CD4-positive, alpha-beta T cell (primary cell): Measurements from ENCODE around the gene SRPK1. TPM values are rescaled to one million over a fixed set of nuclear protein-coding genes. Genes with fewer than 3 reads are reported as not detected.

ENCODE experiments used
- ATAC-seq: fragments of 200-7000 bp; cut with Tn5 transposase; one replicate; pipeline ENCODE4 v1.10.0; 2022; ENCODE audit warnings: mild to moderate bottlenecking; ENCODE audit not compliant: poor library complexity
- CTCF ChIA-PET: fragments of 350-600 bp; sonication (Branson Sonifier 250); formaldehyde crosslinking; loops from one replicate; lab custom pipeline; 2021; ENCODE audit warnings: antibody characterized with exemption, inconsistent platforms; lab: Charles Lee
- POLR2A ChIA-PET: fragments of 350-600 bp; sonication (Branson Sonifier 250); formaldehyde crosslinking; loops from one replicate; lab custom pipeline; 2021; ENCODE audit warnings: antibody characterized with exemption, inconsistent platforms; lab: Charles Lee
- DNase-seq, 14 experiments: peaks; one replicate each; pipeline ENCODE4 v3.0.0-alpha.2; 2013 to 2020; ENCODE audit warnings: mixed read lengths in 2 of 14
- H3K27ac ChIP-seq, 2 donors: one replicate each; pipeline versions ENCODE4 v1.5.1 to v1.7.0; 2013; ENCODE audit warnings: low read length in 2 of 2, low read depth in 1 of 2, mild to moderate bottlenecking in 1 of 2
- H3K27me3 ChIP-seq, 2 experiments: 1 replicate in 1 of 2; 2 replicates in 1 of 2; pipeline versions ENCODE4 v1.6.1 to v1.7.0; 2013; ENCODE audit warnings: low read length in 2 of 2, control low read depth in 1 of 2, mild to moderate bottlenecking in 1 of 2, moderate library complexity in 1 of 2; ENCODE audit not compliant: insufficient read depth in 2 of 2, control insufficient read depth in 1 of 2
- H3K36me3 ChIP-seq: one replicate; pipeline ENCODE4 v1.6.1; 2013; ENCODE audit warnings: low read length, control low read depth; ENCODE audit not compliant: insufficient read depth
- H3K4me1 ChIP-seq: one replicate; pipeline ENCODE4 v1.6.1; 2013; ENCODE audit warnings: low read length, control low read depth; ENCODE audit not compliant: insufficient read depth
- H3K4me3 ChIP-seq: one replicate; pipeline ENCODE4 v1.5.1; 2013; ENCODE audit warnings: mild to moderate bottlenecking, low read length, moderate library complexity
- H3K9me3 ChIP-seq, 2 experiments: 1 replicate in 1 of 2; 2 replicates in 1 of 2; pipeline versions ENCODE4 v1.6.1 to v1.7.0; 2013; ENCODE audit warnings: low read length in 2 of 2, mild to moderate bottlenecking in 2 of 2, control low read depth in 1 of 2, moderate library complexity in 1 of 2; ENCODE audit not compliant: control insufficient read depth in 1 of 2, insufficient read depth in 1 of 2
- H3K27ac Mint-ChIP-seq: one replicate; pipeline ENCODE4 v1.8.0; 2020; ENCODE audit warnings: mixed read lengths
- H3K27me3 Mint-ChIP-seq: one replicate; pipeline ENCODE4 v1.8.0; 2021; ENCODE audit warnings: mixed read lengths
- H3K36me3 Mint-ChIP-seq: one replicate; pipeline ENCODE4 v1.8.0; 2021; ENCODE audit warnings: low read depth, mixed read lengths
- H3K4me1 Mint-ChIP-seq: one replicate; pipeline ENCODE4 v1.8.0; 2021; ENCODE audit warnings: low read depth, mixed read lengths
- H3K4me3 Mint-ChIP-seq: one replicate; pipeline ENCODE4 v1.8.0; 2020; ENCODE audit warnings: mild to moderate bottlenecking, mixed read lengths
- H3K9me3 Mint-ChIP-seq: one replicate; pipeline ENCODE4 v1.8.0; 2020; ENCODE audit warnings: mixed read lengths
- CTCF ChIP-seq: fragments of 200-600 bp; IDR thresholded peaks from one replicate; pipeline ENCODE4 v1.8.0; 2022; ENCODE audit warnings: antibody characterized with exemption, mild to moderate bottlenecking
- intact Hi-C, 2 experiments: fragments of 100-400 bp; cut with DNase I in 1 of 2; cut with micrococcal nuclease in 1 of 2; formaldehyde crosslinking; loops; one replicate each; pipeline versions ENCODE4 v1.15.1 to v1.9.0; 2023 to 2025; cut with DNase I, micrococcal nuclease
- total RNA-seq, 174 experiments: library from RNA in 2 of 174; stranded (reverse) in 2 of 174; gene quantifications; one replicate each; pipeline ENCODE4 v1.2.3 and lab custom pipeline; 2021 to 2026

Gene SRPK1
- total RNA-seq, 2 experiments from 2014 or later: 23.0 to 29.1 TPM

DNA sequence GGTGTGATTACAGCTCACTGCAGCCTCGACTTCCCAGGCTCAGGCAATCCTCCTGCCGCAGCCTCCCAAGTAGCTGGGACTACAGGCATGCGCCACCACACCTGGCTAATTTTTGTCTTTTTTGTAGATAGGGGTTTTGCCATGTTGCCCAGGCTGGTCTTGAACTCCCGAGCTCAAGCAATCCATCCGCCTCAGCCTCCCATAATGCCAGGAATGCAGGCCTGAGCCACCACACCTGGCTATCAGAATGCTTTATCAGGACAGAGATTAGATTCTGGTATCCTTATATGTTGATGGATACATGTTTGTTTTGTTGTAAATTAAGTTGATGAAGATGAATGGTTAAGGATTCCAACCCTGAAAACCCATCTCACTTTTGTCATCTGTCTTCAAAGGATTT lies 91.6 kb downstream of the SRPK1 start:
- H3K36me3 Mint-ChIP-seq: peaks cover 3% of the 10 kb centered on the region
- no peaks in the 10 kb centered on the region for H3K27me3 ChIP-seq
- DNase-seq (no peak), ATAC-seq (no peak)
- ChIA-PET CTCF (no interaction called here), POLR2A (no interaction called here)
- H3K27me3 Mint-ChIP-seq: peaks cover 5% of the 10 kb centered on the region
- no peak overlapping the region for H3K27ac Mint-ChIP-seq
- intact Hi-C loops: no loop called here
- H3K9me3 Mint-ChIP-seq: no peaks in the 10 kb centered on the region
- TF ChIP-seq CTCF: no peak
- H3K4me3 ChIP-seq: no peak overlapping the region
- no peak overlapping the region for H3K4me3 Mint-ChIP-seq
- H3K4me1 ChIP-seq: no peaks in the 10 kb centered on the region
- no peak overlapping the region for H3K27ac ChIP-seq
- H3K4me1 Mint-ChIP-seq: no peaks in the 10 kb centered on the region
- peaks cover 7% of the 10 kb centered on the region for H3K36me3 ChIP-seq
- no peaks in the 10 kb centered on the region for H3K9me3 ChIP-seq

DNA sequence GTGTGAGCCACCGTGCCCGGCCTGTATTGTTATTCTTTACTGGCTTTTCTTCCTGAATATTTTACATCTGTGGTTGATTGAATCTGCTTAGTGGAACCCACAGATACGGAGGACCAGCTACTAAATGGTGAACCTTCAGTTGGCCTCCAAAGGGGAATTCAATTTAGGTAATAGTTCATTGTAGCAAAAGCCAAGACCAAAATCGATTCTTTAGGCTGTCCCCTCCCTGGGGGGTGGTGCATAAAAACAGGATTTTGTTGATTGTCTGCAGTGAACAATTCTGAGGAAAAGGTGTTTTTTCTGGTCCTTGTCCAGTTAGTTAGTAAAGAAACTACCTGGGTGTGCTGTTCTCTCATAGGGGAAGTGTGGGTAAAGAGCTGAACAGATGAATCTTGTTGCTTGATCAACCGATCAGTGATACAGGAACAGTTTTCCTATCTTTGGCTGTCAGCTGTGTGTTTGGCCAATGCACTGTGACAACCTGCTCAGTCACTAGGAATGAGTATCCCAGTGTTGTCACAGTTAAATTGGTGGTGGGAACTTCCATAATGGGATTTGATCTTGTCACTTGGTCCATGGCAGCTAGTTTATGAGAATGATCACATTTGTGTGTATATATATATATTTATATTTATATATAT lies 96.2 kb downstream of the SRPK1 start:
- ChIA-PET CTCF (no interaction called here), POLR2A (no interaction called here)
- H3K4me3 Mint-ChIP-seq: no peak overlapping the region
- H3K36me3 Mint-ChIP-seq: no peaks in the 10 kb centered on the region
- H3K9me3 ChIP-seq: no peaks in the 10 kb centered on the region
- peaks cover 5% of the 10 kb centered on the region for H3K27me3 Mint-ChIP-seq
- H3K4me3 ChIP-seq: no peak overlapping the region
- ATAC-seq (no peak), DNase-seq (no peak)
- no peaks in the 10 kb centered on the region for H3K4me1 ChIP-seq
- no peak for TF ChIP-seq CTCF
- no peak overlapping the region for H3K27ac ChIP-seq
- H3K36me3 ChIP-seq: no peaks in the 10 kb centered on the region
- intact Hi-C loops: no loop called here
- H3K4me1 Mint-ChIP-seq: no peaks in the 10 kb centered on the region
- H3K9me3 Mint-ChIP-seq: no peaks in the 10 kb centered on the region
- no peak overlapping the region for H3K27ac Mint-ChIP-seq
- no peaks in the 10 kb centered on the region for H3K27me3 ChIP-seq

DNA sequence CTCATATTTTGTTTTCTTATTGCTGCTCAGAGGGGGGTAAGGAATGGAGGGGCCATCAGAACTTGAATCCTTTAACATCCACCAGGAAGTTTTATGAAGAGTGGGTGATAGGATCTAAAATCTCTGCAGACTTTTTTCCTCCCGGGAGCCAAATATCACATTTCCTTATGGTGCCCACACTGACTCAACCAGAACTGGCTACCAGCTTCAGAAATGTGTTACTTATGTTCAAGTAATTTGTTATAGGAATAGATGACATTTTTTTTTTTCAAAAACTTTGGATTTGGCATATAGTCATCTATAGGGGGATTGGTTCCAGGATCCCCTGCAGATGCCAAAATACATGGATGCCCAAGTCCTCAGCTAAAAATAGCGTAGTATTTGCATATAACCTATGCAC lies 97.3 kb downstream of the SRPK1 start:
- Histone ChIP-seq H3K4me1 (no peaks in the 10 kb centered on the region), H3K27me3 (no peaks in the 10 kb centered on the region), H3K27ac (no peak overlapping the region), H3K36me3 (no peaks in the 10 kb centered on the region), H3K4me3 (no peak overlapping the region), H3K9me3 (no peaks in the 10 kb centered on the region)
- H3K27me3 Mint-ChIP-seq: peaks cover 5% of the 10 kb centered on the region
- H3K36me3 Mint-ChIP-seq: no peaks in the 10 kb centered on the region
- H3K9me3 Mint-ChIP-seq: no peaks in the 10 kb centered on the region
- H3K4me1 Mint-ChIP-seq: no peaks in the 10 kb centered on the region
- no peak overlapping the region for H3K27ac Mint-ChIP-seq
- ChIA-PET POLR2A (no interaction called here), CTCF (no interaction called here)
- intact Hi-C loops: no loop called here
- H3K4me3 Mint-ChIP-seq: no peak overlapping the region
- DNase-seq: no peak
- no peak for TF ChIP-seq CTCF
- no peak for ATAC-seq
